Pancreas (tissue), 10 donors: ENCODE results near the gene CASTOR2. TPM values are rescaled to one million over a fixed set of nuclear protein-coding genes. Genes with fewer than 3 reads are reported as not detected.
A peak's percentile ranks its signal among the peaks of the same experiment; 100 is the strongest.

ENCODE experiments used
- ATAC-seq, 4 donors: fragments of 200-7000 bp; cut with Tn5 transposase; one replicate each; pipeline versions ENCODE4 v1.8.0 to v1.9.1; 2020; ENCODE audit warnings: mild to moderate bottlenecking in 4 of 4, moderate library complexity in 4 of 4
- DNase-seq, 6 donors: peaks; one replicate each; pipeline ENCODE4 v3.0.0-alpha.2; 2020
- FAIRE-seq: peaks from 2 replicates; lab custom pipeline; 2012; peaks lifted over from hg19 to GRCh38; lab: Jason Lieb, UNC
- H3K27ac ChIP-seq, 4 donors: fragments of 200-600 bp; sonication (generic); 1 replicate in 3 of 4; 2 replicates in 1 of 4; pipeline versions ENCODE4 v1.5.0 to v1.8.0; 2020
- H3K27me3 ChIP-seq, 4 donors: fragments of 200-600 bp; one replicate each; pipeline ENCODE4 v1.8.0; 2021
- H3K36me3 ChIP-seq, 3 donors: fragments of 200-600 bp; sonication (generic) in 1 of 3; one replicate each; pipeline versions ENCODE4 v1.5.0 to v1.8.0; 2020 to 2021
- H3K4me1 ChIP-seq, 3 donors: fragments of 200-600 bp; one replicate each; pipeline ENCODE4 v1.8.0; 2021
- H3K4me3 ChIP-seq, 4 donors: fragments of 200-600 bp; sonication (generic) in 2 of 4; one replicate each; pipeline versions ENCODE4 v1.5.0 to v1.8.0; 2020 to 2021
- H3K9me3 ChIP-seq, 4 donors: fragments of 200-600 bp; one replicate each; pipeline ENCODE4 v1.8.0; 2021
- WGBS, 2 donors: extraction: QIAGEN DNeasy Blood & Tissue Kit; methylation state at CpG; one replicate each; pipeline ENCODE4 v1.1.7; 2013; 5-methylcytosine and 5-hydroxymethylcytosine counted together
- intact Hi-C, 3 donors: fragments of 100-400 bp; cut with DNase I; formaldehyde crosslinking; loops; one replicate each; pipeline versions ENCODE4 v1.11.1 to v1.14.2; 2022
- polyA plus RNA-seq, 2 donors: library from polyadenylated mRNA; stranded (reverse); fragments of 200-250 nt; gene quantifications; one replicate each; pipeline ENCODE4 v1.2.3, GENCODE V29; 2013
- total RNA-seq, 6 donors: library from RNA; stranded (reverse); fragmentation: NEBNext Ultra II Directional in 4 of 6; extraction: Animal tissue kit (Norgen Biotek cat#: 25700) in 4 of 6; gene quantifications; one replicate each; pipeline versions ENCODE4 v1.2.1 to v1.2.4, GENCODE V29; 2021 to 2023
- TF ChIP-seq, protein P1 (sequence below), 4 donors: fragments of 200-600 bp; sonication (generic) in 3 of 4; IDR thresholded peaks; one replicate each; pipeline versions ENCODE4 v1.5.0 to v1.8.0; 2021; ENCODE audit warnings: antibody characterized with exemption in 4 of 4
- donor health status: healthy with polysubstance abuse.
- donor health status: DM: no; HTN: no; CAD: no; lungs with moderate emphysema.
- donor health status: DM: no; HTN: no; CAD: no.
- donor health status: control.
- donor health status: control.
- donor health status: Bipolar disorder and iron deficiency.
- donor health status: DM: yes; HTN: yes; CAD: no.
- donor health status: DM: no; HTN: no; CAD: no.
- donor health status: DM: no; HTN: no; CAD: no.
- donor health status: DM: yes; HTN: yes; CAD: no.

CASTOR2 gene
- total and polyA plus RNA-seq, 8 donors: 3.5 to 23.9 (median 12.5) TPM

GRCh38 chr7:75042286-75042685 lies 77.8 kb downstream of the CASTOR2 start:
- WGBS, 2 donors: 93 to 98% methylated on average over 19 of the region's 19 CpGs
- intact Hi-C loops: no loop called here
- no peak overlapping the region for H3K27ac ChIP-seq

DNA sequence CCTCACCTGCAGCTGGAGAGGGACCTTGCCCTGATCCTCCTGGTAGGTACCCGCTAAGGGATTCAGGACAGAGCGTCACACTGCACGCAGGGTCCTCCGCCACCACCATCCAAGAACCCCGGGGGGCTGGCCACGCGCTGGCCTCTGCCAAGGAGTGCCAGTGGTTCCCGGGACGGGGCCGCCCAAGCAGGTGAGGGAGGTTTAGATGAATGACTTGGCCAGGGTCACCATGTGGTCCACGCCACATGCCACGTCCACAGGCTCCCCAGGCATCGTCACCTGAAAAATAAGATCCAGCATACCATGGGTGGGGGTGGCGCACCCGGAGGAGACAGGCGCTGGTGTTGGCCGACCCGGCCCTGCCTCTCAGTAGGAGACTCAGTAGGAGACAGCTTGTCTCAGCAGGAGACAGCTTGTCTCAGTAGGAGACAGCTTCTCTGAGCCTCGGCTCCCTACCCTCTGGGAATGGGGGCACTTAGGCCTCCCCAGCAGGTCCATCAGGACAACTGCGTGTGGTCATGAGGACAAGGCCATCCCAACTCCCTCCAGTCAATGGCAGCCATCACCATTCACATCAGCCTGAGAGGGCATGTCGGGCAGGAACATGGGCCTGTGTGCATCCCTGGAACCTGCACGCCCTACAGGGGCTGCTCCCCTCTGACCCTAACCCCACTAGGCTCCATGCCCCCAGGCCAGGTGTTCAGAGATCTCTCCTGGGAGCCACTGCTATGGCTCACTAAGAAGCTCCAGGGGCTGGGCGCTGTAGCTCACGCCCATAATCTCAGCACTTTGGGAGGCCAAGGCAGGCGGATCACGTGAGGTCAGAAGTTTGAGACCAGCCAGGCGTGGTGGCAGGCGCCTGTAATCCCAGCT lies 78.6 kb downstream of the CASTOR2 start:
- intact Hi-C loops: no loop called here
- TF ChIP-seq, protein P1, sequence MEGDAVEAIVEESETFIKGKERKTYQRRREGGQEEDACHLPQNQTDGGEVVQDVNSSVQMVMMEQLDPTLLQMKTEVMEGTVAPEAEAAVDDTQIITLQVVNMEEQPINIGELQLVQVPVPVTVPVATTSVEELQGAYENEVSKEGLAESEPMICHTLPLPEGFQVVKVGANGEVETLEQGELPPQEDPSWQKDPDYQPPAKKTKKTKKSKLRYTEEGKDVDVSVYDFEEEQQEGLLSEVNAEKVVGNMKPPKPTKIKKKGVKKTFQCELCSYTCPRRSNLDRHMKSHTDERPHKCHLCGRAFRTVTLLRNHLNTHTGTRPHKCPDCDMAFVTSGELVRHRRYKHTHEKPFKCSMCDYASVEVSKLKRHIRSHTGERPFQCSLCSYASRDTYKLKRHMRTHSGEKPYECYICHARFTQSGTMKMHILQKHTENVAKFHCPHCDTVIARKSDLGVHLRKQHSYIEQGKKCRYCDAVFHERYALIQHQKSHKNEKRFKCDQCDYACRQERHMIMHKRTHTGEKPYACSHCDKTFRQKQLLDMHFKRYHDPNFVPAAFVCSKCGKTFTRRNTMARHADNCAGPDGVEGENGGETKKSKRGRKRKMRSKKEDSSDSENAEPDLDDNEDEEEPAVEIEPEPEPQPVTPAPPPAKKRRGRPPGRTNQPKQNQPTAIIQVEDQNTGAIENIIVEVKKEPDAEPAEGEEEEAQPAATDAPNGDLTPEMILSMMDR (IDR thresholded peaks at IDR 0.05): no peak
- FAIRE-seq: no peak
- no peak for DNase-seq
- ATAC-seq: no peak
- Histone ChIP-seq H3K27me3 (no peaks in the 10 kb centered on the region), H3K4me1 (no peaks in the 10 kb centered on the region), H3K4me3 (no peak overlapping the region), H3K9me3 (no peaks in the 10 kb centered on the region), H3K27ac (no peak overlapping the region), H3K36me3 (peaks cover 0 to 8% (median 0%) of the 10 kb centered on the region in 3 donors)
- WGBS, 2 donors: 96% methylated on average over 28 of the region's 28 CpGs

More at GRCh38 chr7:75042286-75042685, 77.8 kb downstream of the CASTOR2 start:
- TF ChIP-seq, protein P1 (IDR thresholded peaks at IDR 0.05): no peak
- H3K9me3 ChIP-seq: no peaks in the 10 kb centered on the region
- no peak for DNase-seq
- FAIRE-seq: no peak
- no peak for ATAC-seq
- no peak overlapping the region for H3K4me3 ChIP-seq
- H3K36me3 ChIP-seq: peaks cover 0 to 8% (median 0%) of the 10 kb centered on the region in 3 donors
- H3K4me1 ChIP-seq: no peaks in the 10 kb centered on the region
- no peaks in the 10 kb centered on the region for H3K27me3 ChIP-seq

- no peak for FAIRE-seq
- Histone ChIP-seq H3K4me3 (no peak overlapping the region), H3K9me3 (no peaks in the 10 kb centered on the region), H3K27ac (no peak overlapping the region), H3K36me3 (peaks cover 0 to 21% (median 0%) of the 10 kb centered on the region in 3 donors), H3K4me1 (no peaks in the 10 kb centered on the region), H3K27me3 (no peaks in the 10 kb centered on the region)
- TF ChIP-seq, protein P1 (IDR thresholded peaks at IDR 0.05): no peak
- DNase-seq: peak in 1 of 6 donors; percentile 14
- no peak for ATAC-seq
- intact Hi-C loops: no loop called here
- 72 to 78% methylated on average over 14 of the region's 14 CpGs for WGBS, 2 donors
Observed at GRCh38 chr7:75045881-75046280, 81.4 kb downstream of the CASTOR2 start.

DNA sequence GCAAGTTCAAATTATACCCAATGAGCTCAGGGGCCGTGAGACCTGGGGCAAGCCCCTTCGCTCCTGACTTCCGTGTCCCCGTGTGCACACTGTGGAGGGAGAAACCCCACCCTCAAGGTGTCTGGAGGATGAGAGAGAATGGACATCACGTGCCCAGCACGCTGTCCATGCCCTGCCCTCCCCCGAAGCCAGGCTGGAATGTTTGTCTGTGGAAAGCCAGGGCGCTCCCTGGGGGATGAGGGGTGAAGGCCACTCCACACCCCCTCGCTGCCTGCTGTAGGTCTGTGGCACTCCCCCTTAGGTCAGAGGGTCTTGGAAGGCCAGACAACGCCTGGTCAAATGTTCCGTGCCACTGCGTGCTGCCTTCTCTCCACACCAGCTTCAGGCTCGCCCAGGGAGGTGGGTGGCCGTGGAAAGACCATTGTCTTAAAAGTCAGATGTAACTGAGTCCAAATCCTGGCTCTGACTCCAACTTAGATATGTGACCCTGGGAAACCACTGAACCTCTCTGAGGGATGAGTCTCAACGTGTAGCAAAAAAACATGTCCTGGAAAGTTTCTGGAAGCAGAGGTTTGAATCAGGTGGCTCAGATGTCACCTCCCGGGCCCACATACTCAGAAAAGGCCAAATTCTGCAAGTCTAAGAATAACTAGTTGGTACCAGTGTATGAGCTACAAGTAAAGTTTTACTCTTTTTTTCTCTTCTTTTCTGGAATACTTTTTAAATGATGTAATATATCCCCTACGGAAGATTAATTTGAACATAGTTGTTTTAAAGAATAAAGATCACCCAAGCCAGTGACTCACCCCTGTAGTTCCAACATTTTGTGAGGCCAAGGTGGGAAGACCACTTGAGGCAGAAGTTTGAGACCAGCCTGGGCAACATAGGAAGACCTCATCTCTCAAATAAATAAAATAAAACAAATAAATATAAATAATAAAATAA lies 84.2 kb downstream of the CASTOR2 start:
- no peak overlapping the region for H3K27ac ChIP-seq
- FAIRE-seq (no peak), ATAC-seq (no peak), DNase-seq (no peak)
- no peaks in the 10 kb centered on the region for H3K27me3 ChIP-seq
- no peaks in the 10 kb centered on the region for H3K9me3 ChIP-seq
- 90 to 91% methylated on average over 17 of the region's 17 CpGs for WGBS, 2 donors
- intact Hi-C loops: no loop called here
- no peak overlapping the region for H3K4me3 ChIP-seq
- TF ChIP-seq, protein P1 (IDR thresholded peaks at IDR 0.05): no peak
- H3K4me1 ChIP-seq: no peaks in the 10 kb centered on the region
- peaks cover 0 to 28% (median 8%) of the 10 kb centered on the region in 3 donors for H3K36me3 ChIP-seq
